NCI-H1436 treated with DMSO at 0.1 percent for 48 hours (cell line): ENCODE data around the gene CCNY.

Experiments
- DNase-seq: peaks from one replicate; lab custom pipeline; 2025; lab: John Stamatoyannopoulos, UW

CCNY gene

DNA sequence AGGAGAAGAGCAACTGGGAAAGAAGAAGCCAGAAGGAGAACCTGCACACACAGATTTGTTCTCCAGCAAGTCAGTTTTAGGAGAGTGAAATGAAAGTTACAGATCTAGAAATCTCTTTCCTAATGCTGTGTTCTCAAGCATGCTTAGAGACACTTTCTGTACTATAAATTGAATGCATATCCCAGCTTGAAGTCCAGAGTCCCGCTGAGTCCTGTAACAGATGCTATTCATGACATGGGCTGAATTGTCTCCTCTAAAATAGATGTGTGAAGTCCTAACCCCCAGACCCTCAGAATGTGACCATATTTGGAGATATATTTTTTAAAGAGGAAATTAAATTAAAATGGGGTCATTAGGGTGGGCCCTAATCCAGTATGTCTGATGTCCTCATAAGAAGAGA is 222.0 kb downstream of the CCNY start:
- DNase-seq = no peak

DNA sequence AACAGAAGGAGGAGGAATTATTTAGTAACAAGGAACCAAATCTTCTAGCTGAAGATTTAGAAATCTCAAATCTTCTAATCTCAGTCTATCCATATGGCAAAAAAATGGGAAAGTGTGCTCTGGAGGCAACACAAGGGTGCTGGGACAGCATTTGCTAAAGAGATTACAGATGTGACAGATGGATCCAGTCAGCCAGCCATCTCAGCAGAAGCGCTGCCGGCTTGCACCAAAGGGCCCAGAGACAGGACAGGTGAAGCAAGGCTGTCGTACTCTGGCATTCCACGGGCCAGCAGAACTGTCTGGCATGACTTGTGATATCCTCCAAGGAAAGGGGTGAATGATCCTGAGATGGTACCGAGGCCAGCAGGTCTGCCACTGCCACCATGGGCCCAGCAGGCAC is 223.1 kb downstream of the CCNY start:
- DNase-seq = no peak

DNA sequence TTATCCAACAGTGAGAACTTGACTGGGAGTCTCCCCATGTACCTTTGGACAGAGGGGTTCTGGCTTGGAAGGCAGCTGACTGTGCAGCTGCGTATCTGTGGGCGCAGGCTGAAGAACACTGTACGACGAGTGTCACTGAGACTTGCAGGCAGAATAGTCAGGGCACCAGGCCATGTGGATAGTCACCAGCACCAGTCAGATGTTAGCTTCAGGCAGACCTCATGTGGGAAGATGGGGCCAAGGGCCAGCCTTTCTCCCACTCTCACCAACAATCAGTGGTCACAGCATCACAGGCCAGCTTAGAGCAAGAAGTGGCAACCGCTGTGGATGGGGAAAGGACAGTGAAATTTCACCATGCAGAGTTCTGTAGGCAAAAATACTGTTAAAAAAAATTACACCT is 225.4 kb downstream of the CCNY start:
- no peak for DNase-seq

DNA sequence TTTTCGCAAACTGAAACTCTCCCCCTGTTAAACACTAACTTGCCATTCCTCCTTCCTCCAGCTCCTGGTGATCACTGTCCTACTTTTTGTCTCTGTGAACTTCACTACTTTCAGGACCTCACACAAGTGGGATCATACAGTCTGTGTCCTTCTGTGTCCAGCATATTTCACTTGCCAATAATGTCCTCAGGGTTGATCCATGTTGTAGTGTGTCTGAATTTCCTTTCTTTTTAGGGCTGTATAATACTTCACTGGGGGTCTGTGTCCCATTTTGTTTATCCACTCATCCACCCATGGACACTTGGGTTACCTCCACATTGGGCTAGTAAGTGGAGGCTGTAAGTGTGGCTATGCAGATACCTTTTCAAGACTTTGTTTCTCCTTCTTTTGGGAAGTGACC is 226.1 kb downstream of the CCNY start:
- DNase-seq = no peak

DNA sequence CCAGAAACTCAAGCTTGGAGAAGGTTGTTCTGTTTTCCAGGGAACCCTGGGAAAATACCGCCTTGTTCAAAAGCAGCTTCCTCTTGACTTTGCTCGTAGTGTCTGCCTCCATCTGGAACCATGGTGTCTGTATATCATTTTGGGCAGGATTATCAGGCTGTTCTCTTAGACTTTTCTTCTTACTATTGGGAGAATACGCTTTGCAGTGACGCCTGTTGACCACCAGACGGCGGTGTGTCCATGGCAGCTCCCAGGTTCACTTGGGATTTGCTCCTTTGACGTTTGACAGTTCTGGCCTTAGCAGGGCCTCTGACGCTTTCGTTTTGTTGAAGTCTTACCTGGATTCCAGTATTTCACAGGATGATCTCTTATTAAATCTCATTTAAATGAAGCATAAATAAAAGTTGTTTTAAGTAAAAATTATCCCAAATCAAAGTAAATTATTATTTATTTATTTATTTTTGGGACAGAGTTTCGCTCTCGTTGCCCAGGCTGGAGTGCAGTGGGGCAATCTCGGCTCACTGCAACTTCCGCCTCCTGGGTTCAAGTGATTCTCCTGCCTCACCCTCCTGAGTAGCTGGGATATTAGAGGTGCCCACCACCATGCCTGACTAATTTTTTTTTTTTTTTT is 227.1 kb downstream of the CCNY start:
- DNase-seq = peak; percentile 4

DNA sequence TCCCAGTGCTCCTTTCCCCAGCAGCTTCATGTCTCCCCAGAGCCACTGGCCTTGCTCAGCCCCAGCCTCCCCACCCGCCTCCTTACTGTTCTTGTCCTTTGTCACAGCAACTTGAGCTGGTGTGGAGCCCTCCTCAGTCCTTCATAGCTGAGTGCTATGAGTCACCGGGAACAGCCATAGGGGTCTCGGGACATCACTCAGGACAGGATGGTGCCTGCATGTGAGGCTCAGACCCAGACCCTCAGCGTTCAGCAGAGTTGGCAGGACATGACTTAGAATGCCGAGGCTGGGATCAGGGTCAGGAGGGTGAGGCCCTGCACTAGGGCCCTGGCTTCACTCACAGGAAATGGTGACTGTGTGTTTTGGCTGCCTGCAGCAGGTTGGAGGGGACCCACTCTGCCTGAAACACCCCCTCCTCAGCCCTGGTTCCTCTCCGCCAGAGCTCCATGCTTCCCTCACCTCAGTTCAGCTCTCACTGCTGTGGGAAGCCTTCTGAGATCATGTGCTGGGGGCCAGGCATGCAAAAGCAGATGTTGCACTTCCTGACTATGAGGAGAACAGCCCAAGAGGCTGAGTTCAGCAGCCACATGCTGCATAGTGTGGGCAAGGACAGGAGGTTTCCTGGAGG is 228.1 kb downstream of the CCNY start:
- DNase-seq = no peak

DNA sequence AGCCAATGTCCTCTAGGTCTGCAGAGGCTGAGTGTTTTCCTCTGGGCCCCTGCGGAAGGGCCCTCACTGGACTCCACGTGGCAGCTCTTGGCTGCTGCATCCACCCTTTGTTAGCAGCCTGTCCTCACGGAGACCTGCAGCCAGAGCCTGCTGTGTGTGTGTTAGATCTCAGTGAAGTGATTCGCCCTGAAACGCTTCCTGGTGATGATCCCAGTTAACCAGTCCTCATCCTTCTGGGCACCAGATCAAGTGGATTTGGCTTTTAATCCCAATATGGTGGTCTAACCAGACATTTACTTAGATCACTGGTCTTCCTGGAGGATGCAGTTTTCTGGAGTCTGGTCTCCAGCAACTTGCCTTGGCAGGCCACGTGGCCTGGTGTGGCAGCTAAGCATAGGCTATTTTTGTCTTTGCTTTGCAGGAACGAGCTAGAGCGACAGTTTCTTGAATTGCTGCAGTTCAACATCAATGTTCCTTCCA is 229.3 kb downstream of the CCNY start:
- DNase-seq = no peak

DNA sequence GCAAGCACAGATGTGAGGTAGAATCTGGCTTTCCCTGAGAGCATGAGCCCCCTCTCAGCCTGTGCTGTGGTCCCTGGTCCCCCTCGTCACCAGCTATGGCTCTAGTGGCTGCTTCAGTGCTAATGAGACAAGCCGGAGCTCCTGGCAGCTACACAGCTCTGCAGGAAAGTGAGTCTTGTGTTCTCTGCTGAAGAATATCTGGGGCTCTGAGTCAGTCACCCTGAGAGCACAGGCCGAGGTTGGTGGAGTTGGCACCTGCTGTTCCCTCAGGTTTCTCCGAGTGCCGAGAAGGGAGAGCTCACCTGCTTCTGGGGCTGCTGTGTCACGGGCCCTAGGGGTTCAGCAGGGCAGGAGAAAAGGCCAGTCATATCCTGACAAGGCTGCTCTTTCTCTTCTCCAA is 231.6 kb downstream of the CCNY start:
- DNase-seq = no peak

DNA sequence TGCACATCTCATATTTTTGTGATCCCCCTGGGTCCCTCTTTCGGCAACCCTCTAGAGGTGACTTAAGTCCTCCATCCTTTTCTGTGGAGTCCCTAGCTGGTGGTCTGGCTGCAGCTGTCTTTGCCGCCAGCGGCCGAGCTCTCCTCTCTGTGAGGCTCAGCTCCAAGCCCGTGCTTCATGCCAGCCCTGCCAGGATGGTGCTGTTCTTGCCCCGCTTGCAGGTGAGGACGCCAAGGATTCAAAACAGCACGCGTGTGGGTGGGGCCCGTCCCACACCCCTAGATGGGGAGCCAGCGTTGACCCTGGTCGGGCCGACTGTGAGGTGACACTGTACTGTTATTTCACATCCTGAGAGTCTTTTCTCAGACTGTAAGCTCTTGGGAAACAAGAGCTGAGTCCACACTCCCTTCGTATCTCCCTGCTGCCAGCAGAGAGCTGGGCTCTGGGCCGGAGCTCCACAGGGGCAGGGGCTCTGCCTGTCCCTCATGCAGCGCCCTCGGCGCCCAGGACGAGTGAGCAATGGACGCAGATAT is 232.2 kb downstream of the CCNY start:
- no peak for DNase-seq

DNA sequence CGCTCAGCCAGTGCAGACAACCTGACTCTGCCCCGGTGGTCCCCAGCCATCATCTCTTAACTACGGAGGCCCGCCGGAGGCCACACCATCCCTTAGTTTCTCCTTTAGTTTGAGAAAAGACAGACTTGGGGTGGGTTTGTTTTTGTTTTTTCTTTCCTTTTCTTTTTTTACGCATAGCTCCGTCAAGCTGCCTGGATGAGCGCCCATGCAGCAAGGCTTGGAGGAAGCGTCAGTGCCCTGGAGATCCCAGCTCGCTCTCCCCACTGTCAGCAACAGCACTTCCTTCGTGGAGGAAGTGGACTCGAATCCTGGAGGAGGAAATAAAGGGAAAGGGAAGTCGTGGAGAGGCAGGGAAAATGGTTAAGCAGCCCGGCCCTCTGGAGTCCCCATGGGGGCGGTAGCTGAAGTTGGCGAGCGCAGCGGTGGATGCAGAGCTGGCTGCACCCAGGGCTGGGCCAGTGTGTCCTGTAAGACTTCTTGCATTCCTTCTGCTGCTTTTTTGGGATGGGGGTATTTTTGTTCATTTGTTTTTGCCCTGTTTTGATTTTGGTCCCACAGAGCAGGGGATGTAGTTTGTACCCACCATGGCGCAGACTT is 232.9 kb downstream of the CCNY start:
- no peak for DNase-seq

DNA sequence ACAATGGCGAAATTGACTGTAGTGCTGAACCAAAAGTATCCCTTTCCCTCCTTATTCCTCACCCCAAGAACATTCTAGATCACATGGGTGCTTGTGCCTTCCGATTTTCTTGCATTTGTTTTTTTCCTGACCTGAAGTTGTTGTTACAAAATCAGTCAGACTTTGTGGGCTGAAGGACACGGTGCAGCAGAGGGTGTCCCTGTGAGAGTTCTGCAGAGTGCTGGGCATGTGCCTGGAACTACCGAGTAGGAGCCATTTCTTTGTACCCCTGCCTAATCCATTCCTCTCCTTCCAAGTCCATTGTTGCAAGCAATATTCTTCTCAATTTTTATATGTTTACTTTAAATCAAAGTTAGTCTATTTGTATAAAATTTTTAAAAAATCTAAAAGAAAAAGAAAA is 233.5 kb downstream of the CCNY start:
- no peak for DNase-seq

DNA sequence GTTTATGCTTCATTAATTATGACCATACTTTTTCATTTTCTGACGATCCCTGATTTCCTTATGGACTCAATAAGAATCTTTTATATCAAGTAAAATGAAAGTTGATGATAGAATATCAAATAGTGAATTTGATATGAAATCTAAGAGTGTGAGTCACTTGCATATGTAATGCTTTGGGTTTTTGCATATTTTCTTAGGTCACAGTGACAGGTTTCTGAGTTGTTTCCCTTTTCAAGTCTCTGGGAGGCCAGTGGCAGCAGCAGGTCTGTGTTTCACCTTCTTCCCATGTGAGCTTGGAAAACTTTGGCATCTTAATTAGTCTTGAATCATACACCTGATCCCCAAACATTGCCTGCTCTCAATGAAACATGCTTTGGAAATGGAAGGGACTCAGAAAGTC is 234.1 kb downstream of the CCNY start:
- no peak for DNase-seq

DNA sequence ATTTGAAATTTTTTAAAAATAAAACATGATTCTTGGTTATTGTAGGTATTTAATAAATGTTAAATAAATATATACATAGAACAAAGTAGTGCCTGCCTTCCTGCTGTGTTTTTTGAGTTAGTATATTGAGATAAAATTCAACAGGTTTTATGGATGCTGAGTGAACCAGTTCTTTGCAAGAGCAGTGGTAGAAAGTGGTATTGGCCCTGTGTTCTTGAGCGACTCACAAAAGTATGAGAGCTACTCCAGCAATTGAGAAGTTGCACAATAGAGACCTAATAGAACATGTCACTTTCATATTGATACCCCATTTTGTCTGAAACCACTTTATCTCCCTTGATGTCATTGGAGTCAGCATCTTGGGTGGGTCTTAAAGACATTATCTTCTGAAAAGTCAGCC is 236.3 kb downstream of the CCNY start:
- DNase-seq = no peak

DNA sequence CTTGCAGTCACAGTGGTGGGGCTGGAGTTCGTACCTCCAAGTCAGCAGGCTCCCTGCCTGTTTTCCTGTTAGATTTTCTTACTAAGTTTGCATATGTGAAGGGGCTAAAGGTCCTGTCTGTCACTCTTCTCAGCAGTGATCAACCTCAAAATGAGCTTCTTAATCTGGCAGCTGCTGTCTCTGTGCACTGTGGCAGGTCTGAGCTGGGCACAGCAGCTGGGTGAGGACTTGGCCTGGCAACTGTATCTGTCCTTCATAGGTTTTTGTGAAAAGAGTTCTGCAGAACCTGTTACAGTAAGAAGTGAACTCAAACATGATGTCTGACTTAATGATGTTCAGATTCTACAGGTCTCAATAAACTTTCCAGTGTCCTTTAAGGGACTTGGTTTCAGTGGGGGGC is 237.5 kb downstream of the CCNY start:
- DNase-seq = no peak

DNA sequence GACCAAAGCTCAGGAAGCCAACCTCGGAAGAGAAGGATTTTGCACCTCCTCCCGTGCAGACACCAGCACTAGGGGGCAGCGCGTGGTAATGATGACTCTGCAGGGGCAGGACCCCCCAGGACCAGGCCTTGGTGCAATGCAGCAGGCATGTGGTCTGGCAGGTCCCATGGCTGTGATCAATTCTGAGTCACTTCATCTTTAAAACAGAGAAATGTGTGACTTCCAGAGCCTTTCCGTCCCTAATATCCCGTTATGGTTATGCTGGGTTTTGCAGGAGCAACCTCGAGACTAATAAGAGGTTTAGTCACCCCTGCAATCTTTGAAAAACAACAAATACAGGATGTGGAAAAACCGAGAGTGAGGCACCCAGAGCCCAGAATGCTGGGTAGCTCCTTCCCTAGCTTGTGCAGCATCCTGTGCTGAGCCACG is 238.6 kb downstream of the CCNY start:
- DNase-seq = no peak

DNA sequence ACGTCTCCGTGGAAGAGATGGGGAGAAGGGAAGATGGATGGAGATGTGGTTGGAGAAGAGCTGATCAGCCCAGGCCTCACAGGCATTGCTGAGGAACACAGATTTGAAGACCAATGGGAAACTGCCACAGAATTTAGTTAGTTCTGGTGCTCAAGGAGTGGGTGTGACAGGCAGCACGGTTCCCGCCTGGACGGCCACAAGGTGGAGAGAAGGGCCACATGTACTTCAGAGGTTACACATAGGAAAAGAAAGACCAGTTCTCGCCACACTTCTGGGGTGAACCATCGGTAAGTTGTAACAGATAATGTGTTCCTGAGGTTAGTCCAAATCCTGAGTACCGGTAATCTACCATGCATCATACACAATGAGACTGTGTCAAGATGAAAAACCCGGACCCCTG is 239.3 kb downstream of the CCNY start:
- no peak for DNase-seq

DNA sequence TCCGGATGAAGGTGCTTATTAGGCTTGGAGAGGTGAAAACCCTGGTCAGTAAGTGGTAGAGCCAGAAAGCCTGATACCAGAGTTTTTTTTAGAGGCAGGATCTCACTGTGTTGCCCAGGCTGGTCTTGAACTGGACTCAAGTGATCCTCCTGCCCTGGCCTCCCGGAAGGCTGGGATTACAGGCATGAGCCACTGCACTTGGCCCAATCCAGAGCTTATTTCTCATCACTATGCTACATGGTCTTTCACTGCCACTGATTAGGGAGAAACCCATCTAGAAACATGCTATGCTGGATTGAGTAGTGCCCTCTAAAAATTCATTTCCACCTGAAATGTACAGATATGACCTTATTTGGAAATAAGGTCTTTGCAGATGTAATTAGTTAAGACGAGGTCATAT is 240.4 kb downstream of the CCNY start:
- DNase-seq = no peak

DNA sequence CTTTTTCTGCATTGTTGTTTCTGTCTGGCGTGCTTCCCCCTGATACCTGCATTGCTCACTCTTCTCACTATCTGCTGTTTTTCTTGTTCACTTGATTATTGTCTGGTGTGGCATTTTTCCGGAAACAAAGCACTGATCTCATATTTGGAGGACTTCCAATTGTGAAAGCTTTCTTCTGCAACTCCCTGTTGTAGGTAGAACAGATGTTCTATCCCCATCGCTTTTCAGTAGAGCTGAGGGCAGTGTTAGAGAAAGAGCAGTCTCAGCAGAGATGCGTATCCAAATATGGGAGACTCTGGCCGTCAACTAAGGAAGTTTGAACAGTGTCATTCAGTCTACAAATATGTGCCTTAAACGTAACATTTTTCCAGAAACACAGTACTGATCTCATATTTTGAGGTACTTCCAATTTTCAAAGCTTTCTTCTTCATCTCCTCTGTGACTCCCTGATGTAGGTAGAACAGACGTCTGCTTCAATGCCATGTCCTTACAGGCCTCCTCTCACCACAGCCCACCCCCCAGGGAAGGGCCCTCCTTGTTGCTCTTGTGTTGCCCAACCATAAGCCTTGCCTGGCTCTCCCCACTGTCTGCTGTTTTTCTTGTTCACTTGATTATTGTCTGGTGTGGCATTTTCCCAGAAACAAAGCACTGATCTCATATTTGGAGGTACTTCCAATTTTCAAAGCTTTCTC is 241.8 kb downstream of the CCNY start:
- no peak for DNase-seq

DNA sequence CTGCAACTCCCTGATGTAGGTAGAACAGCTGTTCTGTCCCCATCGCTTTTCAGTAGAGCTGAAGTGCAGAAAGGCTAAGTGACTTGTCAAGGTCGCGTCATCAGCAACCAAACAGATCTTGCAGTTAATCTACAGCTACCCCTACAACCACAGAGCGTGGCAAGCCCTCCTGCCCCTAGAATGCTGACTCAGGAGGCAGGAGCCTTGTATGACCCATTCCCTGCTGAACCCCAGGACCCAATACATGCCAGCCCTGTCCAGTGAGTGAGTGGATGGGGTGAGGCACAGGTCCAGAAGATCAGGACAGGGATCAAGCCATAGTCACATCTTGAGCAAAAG is 242.3 kb downstream of the CCNY start:
- no peak for DNase-seq

DNA sequence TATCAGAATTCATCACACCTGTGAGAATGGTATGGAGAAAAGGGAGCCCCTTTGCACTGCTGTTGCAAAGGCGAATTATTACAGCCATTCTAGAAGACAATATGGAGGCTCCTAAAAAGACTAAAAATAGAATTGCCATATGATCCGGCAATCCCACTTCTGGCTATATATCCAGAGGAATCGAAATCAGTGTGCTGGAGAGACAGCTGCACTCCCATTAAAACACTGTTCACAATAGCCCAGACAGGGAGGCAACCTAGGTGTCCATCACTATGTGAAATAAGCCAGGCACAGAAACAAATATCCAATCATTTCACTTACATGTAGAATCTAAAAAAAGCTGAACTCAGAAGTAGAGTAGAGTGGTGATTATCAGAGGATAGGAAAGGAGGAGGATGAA is 242.8 kb downstream of the CCNY start:
- no peak for DNase-seq

DNA sequence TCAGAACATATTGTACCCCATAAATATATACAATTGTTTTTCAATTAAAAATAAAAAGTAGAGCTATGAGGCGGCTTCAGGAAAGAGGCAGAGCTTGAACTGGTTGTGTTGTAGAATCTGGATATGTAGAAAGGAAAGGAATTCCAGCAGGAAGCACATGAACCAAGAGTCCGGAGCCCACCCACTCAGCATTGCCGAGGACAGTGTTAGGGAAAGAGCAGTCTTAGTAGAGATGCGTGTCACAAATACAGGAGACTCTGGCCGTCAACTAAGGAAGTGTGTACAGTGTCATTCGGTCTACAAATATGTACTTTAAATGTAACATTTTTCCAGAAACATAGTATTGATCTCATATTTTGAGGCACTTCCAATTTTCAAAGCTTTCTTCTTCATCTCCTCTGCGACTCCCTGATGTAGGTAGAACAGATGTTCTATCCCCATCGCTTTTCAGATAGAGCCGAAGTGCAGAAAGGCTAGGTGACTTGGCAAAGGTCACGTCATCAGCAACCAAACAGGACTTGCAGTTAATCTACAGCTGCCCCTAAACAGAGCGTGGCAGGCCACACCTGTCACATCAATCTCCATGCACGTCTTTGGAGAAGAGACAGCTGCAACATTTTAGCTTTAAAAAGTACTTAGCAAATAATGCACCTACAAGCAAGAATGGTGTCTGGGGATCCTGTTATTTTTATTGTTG is 243.6 kb downstream of the CCNY start:
- no peak for DNase-seq

DNA sequence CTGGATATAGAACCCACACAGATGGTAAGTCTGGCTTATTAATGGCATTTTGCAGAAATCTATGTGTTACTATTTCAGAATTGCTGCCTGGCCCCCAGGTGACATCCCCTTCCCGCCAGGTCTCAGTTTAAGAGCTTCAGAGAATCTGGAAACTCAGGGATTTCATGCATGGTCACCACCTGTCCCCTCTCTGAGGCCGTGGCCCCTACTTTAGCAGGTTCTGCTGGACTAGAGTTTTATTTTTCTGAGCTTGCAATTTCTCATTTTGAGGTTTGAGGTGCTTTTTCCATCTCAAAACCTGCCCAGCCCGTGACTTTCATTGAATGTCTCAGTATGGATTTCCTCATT is 244.1 kb downstream of the CCNY start:
- DNase-seq = no peak

DNA sequence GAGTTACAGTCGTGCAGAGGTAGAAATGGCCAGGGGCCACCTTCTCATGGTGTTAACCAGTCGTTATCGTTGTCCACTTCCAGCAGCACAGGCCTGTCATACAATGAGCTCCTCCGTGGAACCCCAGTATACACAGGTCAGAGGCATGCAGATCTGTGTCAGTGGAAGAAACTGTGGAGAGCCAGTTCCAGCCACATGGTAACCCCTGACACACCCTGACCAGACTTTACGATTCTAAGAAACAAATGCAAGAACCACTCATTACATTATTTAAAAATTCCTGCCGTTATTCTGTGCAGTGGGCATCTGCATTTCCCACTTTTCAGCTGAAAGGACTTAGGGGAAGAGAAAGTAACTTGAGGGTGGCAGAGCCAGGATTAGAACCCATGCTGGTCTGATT is 245.3 kb downstream of the CCNY start:
- no peak for DNase-seq
